SK-N-SH treated with all-trans-retinoic acid at 6 μM for 48 hours (cell line): ENCODE results near the gene YEATS2.

Source experiments
- ATAC-seq: fragments of 200-7000 bp; cut with Tn5 transposase; 3 replicates; pipeline ENCODE4 v1.9.1; 2020; ENCODE audit warnings: mild to moderate bottlenecking, moderate library complexity
- ARNTL ChIP-seq: fragments of 450-650 bp; formaldehyde crosslinking; IDR thresholded peaks from 2 replicates; pipeline ENCODE4 v1.5.0; 2020; ENCODE audit warnings: low read depth, mild to moderate bottlenecking, moderate library complexity, borderline replicate concordance
- BACH2 ChIP-seq: fragments of 250-450 bp; sonication (Bioruptor Pico); IDR thresholded peaks from 2 replicates; pipeline ENCODE4 v1.9.0; 2021; ENCODE audit warnings: mild to moderate bottlenecking, borderline replicate concordance
- CSDC2 ChIP-seq: fragments of 250-450 bp; sonication (Bioruptor Pico); IDR thresholded peaks from 2 replicates; pipeline ENCODE4 v1.5.0; 2020; ENCODE audit warnings: mild to moderate bottlenecking, moderate library complexity
- CSRNP3 ChIP-seq: fragments of 250-450 bp; sonication (Bioruptor Pico); IDR thresholded peaks from 2 replicates; pipeline ENCODE4 v1.5.1; 2021; ENCODE audit warnings: mild to moderate bottlenecking, moderate library complexity
- ESRRG ChIP-seq: fragments of 250-450 bp; sonication (Bioruptor Pico); IDR thresholded peaks from 2 replicates; pipeline ENCODE4 v1.6.1; 2021; ENCODE audit warnings: mild to moderate bottlenecking
- GLIS3 ChIP-seq: fragments of 250-450 bp; sonication (Bioruptor Pico); IDR thresholded peaks from 2 replicates; pipeline ENCODE4 v1.5.0; 2020; ENCODE audit warnings: mild to moderate bottlenecking, moderate library complexity
- ISL1 ChIP-seq: fragments of 250-450 bp; sonication (Bioruptor Pico); IDR thresholded peaks from 2 replicates; pipeline ENCODE4 v2.1.2; 2022; ENCODE audit warnings: mild to moderate bottlenecking, moderate library complexity
- POU6F1 ChIP-seq: fragments of 250-450 bp; sonication (Bioruptor Pico); IDR thresholded peaks from 2 replicates; pipeline ENCODE4 v1.8.0; 2021; ENCODE audit warnings: low read depth, mild to moderate bottlenecking, moderate library complexity, borderline replicate concordance
- PPARA ChIP-seq: fragments of 250-450 bp; sonication (Bioruptor Pico); IDR thresholded peaks from 2 replicates; pipeline ENCODE4 v1.5.0; 2020; ENCODE audit warnings: mild to moderate bottlenecking, borderline replicate concordance
- RARB ChIP-seq: fragments of 250-450 bp; sonication (Bioruptor Pico); IDR thresholded peaks from 2 replicates; pipeline ENCODE4 v1.8.0; 2021; ENCODE audit warnings: mild to moderate bottlenecking, moderate library complexity
- SNAI2 ChIP-seq: fragments of 250-450 bp; sonication (Bioruptor Pico); IDR thresholded peaks from 2 replicates; pipeline ENCODE4 v1.5.0; 2020; ENCODE audit warnings: mild to moderate bottlenecking, moderate library complexity
- TCF4 ChIP-seq: fragments of 250-450 bp; sonication (Bioruptor Pico); IDR thresholded peaks from 2 replicates; pipeline ENCODE4 v1.8.0; 2021; ENCODE audit warnings: mild to moderate bottlenecking, moderate library complexity, borderline replicate concordance
- TOX ChIP-seq: fragments of 250-450 bp; sonication (Bioruptor Pico); IDR thresholded peaks from 2 replicates; pipeline ENCODE4 v1.8.0; 2021; ENCODE audit warnings: mild to moderate bottlenecking, moderate library complexity, borderline replicate concordance
- ZC3H10 ChIP-seq: fragments of 250-450 bp; sonication (Bioruptor Pico); IDR thresholded peaks from 2 replicates; pipeline ENCODE4 v1.5.1; 2021; ENCODE audit warnings: mild to moderate bottlenecking, moderate library complexity
- ZFP3 ChIP-seq: fragments of 250-450 bp; sonication (Bioruptor Pico); IDR thresholded peaks from 2 replicates; pipeline ENCODE4 v1.5.0; 2020; ENCODE audit warnings: mild to moderate bottlenecking, moderate library complexity
- ZFP30 ChIP-seq: fragments of 450-650 bp; formaldehyde crosslinking; IDR thresholded peaks from 2 replicates; pipeline ENCODE4 v1.5.0; 2022; ENCODE audit warnings: mild to moderate bottlenecking, moderate library complexity
- ZNF565 ChIP-seq: fragments of 450-650 bp; formaldehyde crosslinking; conservative IDR thresholded peaks from 2 replicates; pipeline ENCODE4 v1.5.0; 2020; ENCODE audit warnings: low read depth, mild to moderate bottlenecking, moderate library complexity
- ZNF70 ChIP-seq: fragments of 450-650 bp; formaldehyde crosslinking; IDR thresholded peaks from 2 replicates; pipeline ENCODE4 v1.5.0; 2020; ENCODE audit warnings: mild to moderate bottlenecking, moderate library complexity
- ZNF8 ChIP-seq: fragments of 450-650 bp; formaldehyde crosslinking; IDR thresholded peaks from 2 replicates; pipeline ENCODE4 v1.5.0; 2020; ENCODE audit warnings: mild to moderate bottlenecking, moderate library complexity
- TF ChIP-seq, protein P1 (sequence below): fragments of 250-450 bp; sonication (Bioruptor Pico); IDR thresholded peaks from 2 replicates; pipeline ENCODE4 v1.5.0; 2020; ENCODE audit warnings: mild to moderate bottlenecking, moderate library complexity
- TF ChIP-seq, protein P2 (sequence below): fragments of 250-450 bp; sonication (Bioruptor Pico); IDR thresholded peaks from 2 replicates; pipeline ENCODE4 v1.5.1; 2020; ENCODE audit warnings: low read depth, mild to moderate bottlenecking, moderate library complexity

The YEATS2 gene

DNA sequence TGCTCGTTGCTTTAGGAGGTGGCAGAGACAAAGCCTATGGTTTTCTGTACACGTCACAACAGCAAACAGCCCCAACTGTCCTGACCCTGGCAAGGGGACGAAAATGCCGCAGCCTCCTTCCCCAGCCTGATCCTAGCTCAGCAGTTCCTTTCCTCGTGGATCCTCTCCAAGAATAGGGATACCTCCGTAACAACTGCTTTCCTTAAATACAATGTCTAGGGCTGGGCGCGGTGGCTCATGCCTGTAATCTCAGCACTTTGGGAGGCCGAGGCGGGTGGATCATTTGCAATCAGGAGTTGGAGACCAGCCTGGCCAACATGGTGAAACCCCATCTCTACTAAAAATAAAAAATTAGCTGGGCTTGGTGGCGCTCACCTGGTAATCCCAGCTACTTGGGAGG is 110.8 kb downstream of the YEATS2 start:
- TF ChIP-seq, protein P1, sequence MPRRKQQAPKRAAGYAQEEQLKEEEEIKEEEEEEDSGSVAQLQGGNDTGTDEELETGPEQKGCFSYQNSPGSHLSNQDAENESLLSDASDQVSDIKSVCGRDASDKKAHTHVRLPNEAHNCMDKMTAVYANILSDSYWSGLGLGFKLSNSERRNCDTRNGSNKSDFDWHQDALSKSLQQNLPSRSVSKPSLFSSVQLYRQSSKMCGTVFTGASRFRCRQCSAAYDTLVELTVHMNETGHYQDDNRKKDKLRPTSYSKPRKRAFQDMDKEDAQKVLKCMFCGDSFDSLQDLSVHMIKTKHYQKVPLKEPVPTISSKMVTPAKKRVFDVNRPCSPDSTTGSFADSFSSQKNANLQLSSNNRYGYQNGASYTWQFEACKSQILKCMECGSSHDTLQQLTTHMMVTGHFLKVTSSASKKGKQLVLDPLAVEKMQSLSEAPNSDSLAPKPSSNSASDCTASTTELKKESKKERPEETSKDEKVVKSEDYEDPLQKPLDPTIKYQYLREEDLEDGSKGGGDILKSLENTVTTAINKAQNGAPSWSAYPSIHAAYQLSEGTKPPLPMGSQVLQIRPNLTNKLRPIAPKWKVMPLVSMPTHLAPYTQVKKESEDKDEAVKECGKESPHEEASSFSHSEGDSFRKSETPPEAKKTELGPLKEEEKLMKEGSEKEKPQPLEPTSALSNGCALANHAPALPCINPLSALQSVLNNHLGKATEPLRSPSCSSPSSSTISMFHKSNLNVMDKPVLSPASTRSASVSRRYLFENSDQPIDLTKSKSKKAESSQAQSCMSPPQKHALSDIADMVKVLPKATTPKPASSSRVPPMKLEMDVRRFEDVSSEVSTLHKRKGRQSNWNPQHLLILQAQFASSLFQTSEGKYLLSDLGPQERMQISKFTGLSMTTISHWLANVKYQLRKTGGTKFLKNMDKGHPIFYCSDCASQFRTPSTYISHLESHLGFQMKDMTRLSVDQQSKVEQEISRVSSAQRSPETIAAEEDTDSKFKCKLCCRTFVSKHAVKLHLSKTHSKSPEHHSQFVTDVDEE = no peak
- no peak for TF ChIP-seq ZC3H10
- TF ChIP-seq ZNF565 (CRISPR knock-in tag) = no peak
- TF ChIP-seq CSDC2 (CRISPR knock-in tag) = no peak
- TF ChIP-seq ZFP30 (CRISPR knock-in tag) = no peak
- TF ChIP-seq ZNF8 (CRISPR knock-in tag) = no peak
- no peak for TF ChIP-seq BACH2 (CRISPR knock-in tag)
- no peak for TF ChIP-seq ZNF70 (CRISPR knock-in tag)
- TF ChIP-seq, protein P2, sequence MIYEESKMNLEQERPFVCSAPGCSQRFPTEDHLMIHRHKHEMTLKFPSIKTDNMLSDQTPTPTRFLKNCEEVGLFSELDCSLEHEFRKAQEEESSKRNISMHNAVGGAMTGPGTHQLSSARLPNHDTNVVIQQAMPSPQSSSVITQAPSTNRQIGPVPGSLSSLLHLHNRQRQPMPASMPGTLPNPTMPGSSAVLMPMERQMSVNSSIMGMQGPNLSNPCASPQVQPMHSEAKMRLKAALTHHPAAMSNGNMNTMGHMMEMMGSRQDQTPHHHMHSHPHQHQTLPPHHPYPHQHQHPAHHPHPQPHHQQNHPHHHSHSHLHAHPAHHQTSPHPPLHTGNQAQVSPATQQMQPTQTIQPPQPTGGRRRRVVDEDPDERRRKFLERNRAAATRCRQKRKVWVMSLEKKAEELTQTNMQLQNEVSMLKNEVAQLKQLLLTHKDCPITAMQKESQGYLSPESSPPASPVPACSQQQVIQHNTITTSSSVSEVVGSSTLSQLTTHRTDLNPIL (CRISPR knock-in tag) = no peak
- no peak for TF ChIP-seq CSRNP3 (CRISPR knock-in tag)
- no peak for ATAC-seq

DNA sequence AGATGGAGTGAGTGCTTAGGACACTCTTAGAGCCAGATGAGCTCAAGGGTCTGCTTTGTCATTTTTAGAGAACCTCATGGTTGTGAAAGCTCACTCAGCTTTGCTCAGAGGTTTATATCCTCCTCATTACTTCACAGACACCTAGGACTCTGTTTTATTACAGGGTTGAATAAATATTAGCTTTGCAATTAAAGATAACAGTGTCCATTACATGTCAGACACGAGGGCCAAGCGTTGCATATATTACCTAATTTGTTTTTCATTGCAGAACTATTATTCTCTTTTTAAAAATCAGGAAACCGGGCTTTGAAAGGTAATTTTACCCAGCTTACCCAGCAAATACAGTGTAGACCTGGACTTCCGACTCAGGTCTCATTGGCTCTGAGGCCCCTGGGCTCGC is 111.7 kb downstream of the YEATS2 start:
- TF ChIP-seq CSDC2 (CRISPR knock-in tag) (no peak), ZNF70 (CRISPR knock-in tag) (no peak), ZNF565 (CRISPR knock-in tag) (no peak), ZFP30 (CRISPR knock-in tag) (no peak), ESRRG (no peak), BACH2 (CRISPR knock-in tag) (no peak), SNAI2 (no peak), ISL1 (CRISPR knock-in tag) (no peak), TOX (CRISPR knock-in tag) (no peak), ZC3H10 (no peak), ZFP3 (no peak), TCF4 (CRISPR knock-in tag) (no peak), GLIS3 (CRISPR knock-in tag) (no peak), ARNTL (CRISPR knock-in tag) (no peak), RARB (CRISPR knock-in tag) (no peak), ZNF8 (CRISPR knock-in tag) (no peak), PPARA (CRISPR knock-in tag) (no peak), POU6F1 (CRISPR knock-in tag) (no peak)
- TF ChIP-seq, protein P1 = no peak
- TF ChIP-seq, protein P2 (CRISPR knock-in tag) = no peak
- ATAC-seq = no peak
